ENCODE data around the gene SQOR.

The SQOR gene

DNA sequence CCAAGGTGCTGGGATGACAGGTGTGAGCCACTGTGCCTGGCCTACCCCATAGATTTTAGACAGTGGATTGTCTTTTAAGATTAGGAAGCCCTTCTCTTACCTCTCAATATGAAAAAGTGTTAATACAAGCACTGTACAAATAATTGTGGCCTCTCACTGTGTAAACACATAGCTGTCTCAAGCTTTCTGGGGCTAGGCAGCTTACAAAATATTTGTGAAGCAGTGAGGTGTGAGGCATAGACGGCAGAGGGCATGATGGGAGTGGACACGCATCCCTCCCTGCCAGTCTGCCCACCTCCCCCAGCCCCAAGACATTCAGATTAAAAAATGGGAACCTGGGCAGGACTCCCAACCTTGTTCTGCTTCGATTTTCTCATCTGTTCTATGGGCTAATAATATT is 34.6 kb downstream of the SQOR start:
- TF ChIP-seq, protein P1, sequence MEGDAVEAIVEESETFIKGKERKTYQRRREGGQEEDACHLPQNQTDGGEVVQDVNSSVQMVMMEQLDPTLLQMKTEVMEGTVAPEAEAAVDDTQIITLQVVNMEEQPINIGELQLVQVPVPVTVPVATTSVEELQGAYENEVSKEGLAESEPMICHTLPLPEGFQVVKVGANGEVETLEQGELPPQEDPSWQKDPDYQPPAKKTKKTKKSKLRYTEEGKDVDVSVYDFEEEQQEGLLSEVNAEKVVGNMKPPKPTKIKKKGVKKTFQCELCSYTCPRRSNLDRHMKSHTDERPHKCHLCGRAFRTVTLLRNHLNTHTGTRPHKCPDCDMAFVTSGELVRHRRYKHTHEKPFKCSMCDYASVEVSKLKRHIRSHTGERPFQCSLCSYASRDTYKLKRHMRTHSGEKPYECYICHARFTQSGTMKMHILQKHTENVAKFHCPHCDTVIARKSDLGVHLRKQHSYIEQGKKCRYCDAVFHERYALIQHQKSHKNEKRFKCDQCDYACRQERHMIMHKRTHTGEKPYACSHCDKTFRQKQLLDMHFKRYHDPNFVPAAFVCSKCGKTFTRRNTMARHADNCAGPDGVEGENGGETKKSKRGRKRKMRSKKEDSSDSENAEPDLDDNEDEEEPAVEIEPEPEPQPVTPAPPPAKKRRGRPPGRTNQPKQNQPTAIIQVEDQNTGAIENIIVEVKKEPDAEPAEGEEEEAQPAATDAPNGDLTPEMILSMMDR (IDR thresholded peaks at IDR 0.05; ENCODE audit: insufficient read depth, missing control alignments), result no peak
- DNase-seq (ENCODE audit: insufficient read length, low spot score) (no peak), FAIRE-seq (no peak)

DNA sequence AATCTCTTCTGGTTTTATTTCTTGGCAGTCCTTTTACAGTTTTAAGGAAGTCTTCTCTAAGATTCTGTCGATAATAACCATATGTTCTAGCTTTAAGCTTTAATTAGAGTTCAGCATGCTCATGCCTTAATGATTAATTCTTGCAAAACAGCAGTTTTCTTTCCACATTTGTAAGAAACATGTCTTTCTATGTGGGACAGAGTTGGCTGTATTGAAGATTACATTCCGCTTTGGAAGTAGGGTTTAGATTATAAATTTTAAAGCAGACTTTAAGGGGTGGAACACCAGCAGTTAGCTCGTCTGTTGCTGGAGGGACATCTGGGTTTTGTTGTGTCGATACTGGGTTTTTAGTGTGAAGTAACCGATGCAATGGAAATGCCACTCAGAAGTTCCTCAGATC is 35.3 kb downstream of the SQOR start:
- DNase-seq (ENCODE audit: insufficient read length, low spot score) (no peak), FAIRE-seq (no peak)

GRCh38 chr15:45670511-45670910 is 35.7 kb downstream of the SQOR start:
- DNase-seq (ENCODE audit: insufficient read length, low spot score) (no peak), FAIRE-seq (no peak)
- TF ChIP-seq, protein P1 (IDR thresholded peaks at IDR 0.05; ENCODE audit: insufficient read depth, missing control alignments), result no peak

More for the DNA sequence above, 35.3 kb downstream of the SQOR start:
- TF ChIP-seq, protein P1 (IDR thresholded peaks at IDR 0.05; ENCODE audit: insufficient read depth, missing control alignments), result no peak

GRCh38 chr15:45674677-45675076 is 39.8 kb downstream of the SQOR start:
- TF ChIP-seq, protein P1 (IDR thresholded peaks at IDR 0.05; ENCODE audit: insufficient read depth, missing control alignments), result no peak
- DNase-seq (ENCODE audit: insufficient read length, low spot score) (no peak), FAIRE-seq (no peak)

GRCh38 chr15:45677797-45678196 is 43.0 kb downstream of the SQOR start:
- no peak for FAIRE-seq
- TF ChIP-seq, protein P1 (IDR thresholded peaks at IDR 0.05; ENCODE audit: insufficient read depth, missing control alignments), result no peak

GRCh38 chr15:45678459-45679178 is 43.8 kb downstream of the SQOR start:
- DNase-seq (ENCODE audit: insufficient read length, low spot score) (no peak), FAIRE-seq (no peak)
- TF ChIP-seq, protein P1 (IDR thresholded peaks at IDR 0.05; ENCODE audit: insufficient read depth, missing control alignments), result no peak

More at GRCh38 chr15:45677797-45678196, 43.0 kb downstream of the SQOR start:
- DNase-seq (ENCODE audit: insufficient read length, low spot score), result no peak

DNA sequence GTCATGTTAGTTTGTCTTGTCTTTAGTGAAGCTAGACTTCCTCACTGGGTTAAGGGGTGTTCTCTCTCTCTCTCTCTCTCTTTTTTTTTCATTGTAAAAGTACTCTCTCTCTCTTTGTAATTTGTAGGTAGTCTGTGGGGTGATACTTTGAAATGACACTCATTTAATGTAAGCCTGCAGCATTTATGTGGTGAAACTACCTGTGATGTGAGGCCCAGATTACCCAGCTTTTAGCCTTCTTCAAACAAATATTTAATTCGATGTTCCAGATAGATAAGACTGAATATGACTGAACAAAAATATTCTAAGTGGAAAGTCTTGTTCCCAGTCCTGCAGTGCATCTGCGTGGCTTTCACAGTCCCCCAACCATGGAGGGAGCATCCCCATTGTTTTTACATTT is 49.7 kb downstream of the SQOR start:
- FAIRE-seq, result no peak
- DNase-seq (ENCODE audit: insufficient read length, low spot score), result no peak
- TF ChIP-seq, protein P1 (IDR thresholded peaks at IDR 0.05; ENCODE audit: insufficient read depth, missing control alignments), result no peak
